DMS53 treated with DMSO at 0.1 percent for 48 hours (cell line): ENCODE results near the gene HIVEP2.

Source experiments
- DNase-seq: peaks from one replicate; lab custom pipeline; 2025; ENCODE audit not compliant: unreplicated experiment; lab: John Stamatoyannopoulos, UW

Gene HIVEP2

DNA sequence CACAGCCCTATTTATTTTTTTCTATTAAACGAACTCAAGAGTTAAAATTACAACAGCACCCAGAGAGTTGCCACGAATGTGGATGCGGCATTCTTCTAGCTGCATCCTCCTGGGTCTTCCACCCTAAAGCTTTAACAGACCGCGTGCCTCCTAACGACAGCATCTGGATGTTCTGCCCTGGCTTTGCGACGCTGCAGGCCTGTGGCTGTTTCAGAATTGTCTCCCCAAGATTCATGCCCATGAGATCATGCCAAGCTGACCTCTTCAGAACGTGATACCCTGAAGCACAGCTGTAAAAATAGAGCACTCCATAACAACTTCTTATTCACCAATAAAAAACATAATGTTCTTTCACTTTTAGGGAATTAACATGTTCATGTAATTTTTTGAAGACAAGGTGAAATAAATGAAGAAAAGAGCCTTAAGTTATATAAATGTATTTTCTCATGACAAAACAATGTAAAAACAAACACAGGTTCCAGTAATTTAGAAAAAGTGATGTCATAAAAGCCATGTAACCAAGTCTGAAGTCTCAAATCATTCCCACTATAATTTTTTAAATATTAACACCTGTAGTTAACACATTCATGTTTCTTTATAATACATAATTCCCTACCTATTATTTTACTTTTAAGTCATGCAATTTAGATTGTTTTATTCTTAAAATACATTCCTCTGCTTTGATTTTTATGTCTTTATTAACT is 26.5 kb downstream of the HIVEP2 start:
- DNase-seq = no peak

DNA sequence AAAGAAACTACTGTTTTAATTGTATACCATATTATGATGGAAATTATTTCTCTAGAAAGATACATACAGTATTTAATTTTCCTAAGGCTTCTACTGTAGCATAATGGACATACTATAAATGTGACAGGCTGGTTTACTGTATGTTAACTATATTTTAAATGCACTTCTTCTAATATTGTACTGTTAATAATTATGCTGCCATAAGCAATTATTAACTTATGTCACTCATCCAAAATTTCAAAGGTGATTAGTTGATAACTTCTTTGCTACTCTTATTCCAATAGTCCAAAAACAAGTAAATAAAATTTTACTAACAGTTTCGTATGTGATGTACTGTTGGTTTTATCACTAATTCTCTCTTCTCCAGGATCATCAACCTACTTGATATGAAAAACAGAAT is 28.1 kb downstream of the HIVEP2 start:
- DNase-seq = no peak

GRCh38 chr6:142914937-142915697 is 29.9 kb downstream of the HIVEP2 start:
- no peak for DNase-seq

DNA sequence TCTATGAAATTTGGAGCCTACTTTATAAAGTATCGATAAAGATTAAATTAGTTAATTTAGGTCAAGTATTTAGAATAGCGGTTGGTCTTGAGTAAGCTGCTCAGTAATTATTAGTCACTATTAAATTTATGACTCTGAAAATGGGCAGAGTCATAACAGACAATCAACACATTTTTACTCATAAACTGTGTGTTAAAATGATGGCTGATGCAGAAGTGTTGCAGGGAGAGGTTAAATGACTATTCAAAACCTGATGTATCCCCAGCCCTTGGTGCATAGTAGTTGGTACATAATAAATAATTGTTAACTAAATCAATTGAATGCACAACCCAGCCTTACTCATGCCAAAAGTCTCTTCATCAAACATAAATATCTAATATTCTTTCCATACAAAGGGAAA is 30.6 kb downstream of the HIVEP2 start:
- no peak for DNase-seq

GRCh38 chr6:142913511-142914047 is 31.4 kb downstream of the HIVEP2 start:
- no peak for DNase-seq

- no peak for DNase-seq
These were observed 31.9 kb downstream of the HIVEP2 start for GRCh38 chr6:142913036-142913510.

GRCh38 chr6:142912125-142912524 is 32.9 kb downstream of the HIVEP2 start:
- no peak for DNase-seq

DNA sequence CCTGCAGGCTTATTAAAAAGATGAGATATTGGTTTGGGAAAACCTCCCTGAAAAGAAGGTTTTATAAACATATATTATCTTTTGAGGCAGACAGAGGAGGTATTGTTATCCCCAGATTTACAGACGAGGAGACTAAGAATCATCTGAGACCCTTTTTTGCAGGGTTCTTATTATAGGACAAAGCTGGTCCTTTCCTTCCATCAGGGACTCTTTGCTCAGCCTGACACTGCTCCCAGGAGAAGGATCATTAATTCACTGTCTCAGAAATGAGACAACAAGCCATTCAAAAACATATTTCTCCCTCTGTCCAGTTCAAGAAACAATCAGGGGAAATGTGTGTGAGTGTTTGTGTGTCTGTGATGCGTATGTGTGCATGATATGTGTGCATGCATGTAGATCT is 33.5 kb downstream of the HIVEP2 start:
- no peak for DNase-seq

GRCh38 chr6:142909686-142910085 is 35.3 kb downstream of the HIVEP2 start:
- DNase-seq = no peak

- no peak for DNase-seq
These were observed 36.7 kb downstream of the HIVEP2 start for GRCh38 chr6:142908235-142908634.

DNA sequence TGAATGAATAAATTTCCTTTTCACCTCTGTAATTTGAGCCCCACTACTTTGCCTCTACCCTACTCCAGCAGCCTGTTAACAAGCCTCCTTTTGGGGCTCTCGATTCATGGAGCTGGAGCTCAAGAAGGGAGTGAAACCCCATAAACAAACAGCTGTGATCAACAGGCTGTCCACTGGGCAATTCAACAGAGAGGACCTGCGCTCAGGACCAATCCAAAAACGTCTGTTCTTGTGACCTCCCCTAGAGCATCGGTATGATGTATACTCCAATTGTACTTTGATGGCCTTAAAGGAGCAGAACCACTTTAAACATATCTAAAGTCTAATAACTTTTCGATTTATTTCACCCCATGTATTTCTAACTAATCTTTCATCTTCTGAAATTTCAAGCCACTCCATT is 37.4 kb downstream of the HIVEP2 start:
- DNase-seq = no peak

DNA sequence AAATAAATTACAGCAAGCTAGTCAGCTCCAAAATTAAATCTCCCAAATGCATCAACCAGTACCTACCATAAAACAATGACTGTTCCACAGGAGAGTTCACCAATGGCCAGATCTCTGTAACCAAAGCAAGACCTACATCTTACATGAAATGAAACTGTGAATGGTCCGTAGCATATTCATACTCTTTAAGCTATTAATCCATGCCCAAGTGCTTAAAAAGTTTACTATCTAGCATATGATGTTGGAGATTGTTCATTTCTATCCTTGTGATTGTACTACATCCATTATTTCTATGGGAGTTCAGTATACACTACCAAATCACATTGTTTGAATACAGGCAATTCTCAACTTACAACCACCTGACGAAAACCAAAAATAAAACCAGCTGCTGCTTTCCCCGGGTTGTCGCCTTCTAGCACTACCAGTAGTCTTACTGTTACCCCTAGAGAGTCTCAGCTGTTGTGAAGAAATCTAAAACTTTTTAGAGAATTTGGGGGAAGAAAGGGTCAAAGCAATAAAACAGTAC is 38.0 kb downstream of the HIVEP2 start:
- DNase-seq = no peak

DNA sequence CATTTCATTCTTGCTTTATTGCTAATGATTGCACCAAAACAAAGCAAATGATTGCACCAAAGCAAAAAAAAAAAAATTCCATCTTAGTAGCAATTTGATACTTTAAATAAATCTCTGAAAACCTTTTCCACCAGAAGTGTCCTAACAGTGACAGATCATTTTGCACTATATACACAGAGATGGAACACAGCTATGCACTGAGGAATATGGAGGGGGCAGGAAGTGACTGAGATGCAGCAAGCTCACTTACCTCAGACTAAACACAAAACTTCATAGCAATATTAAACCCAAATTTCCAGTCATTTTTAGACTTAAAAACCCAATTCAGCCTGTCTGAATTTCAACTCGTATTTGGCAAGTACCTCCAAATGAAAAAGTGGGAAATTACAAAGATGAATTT is 41.2 kb downstream of the HIVEP2 start:
- no peak for DNase-seq

DNA sequence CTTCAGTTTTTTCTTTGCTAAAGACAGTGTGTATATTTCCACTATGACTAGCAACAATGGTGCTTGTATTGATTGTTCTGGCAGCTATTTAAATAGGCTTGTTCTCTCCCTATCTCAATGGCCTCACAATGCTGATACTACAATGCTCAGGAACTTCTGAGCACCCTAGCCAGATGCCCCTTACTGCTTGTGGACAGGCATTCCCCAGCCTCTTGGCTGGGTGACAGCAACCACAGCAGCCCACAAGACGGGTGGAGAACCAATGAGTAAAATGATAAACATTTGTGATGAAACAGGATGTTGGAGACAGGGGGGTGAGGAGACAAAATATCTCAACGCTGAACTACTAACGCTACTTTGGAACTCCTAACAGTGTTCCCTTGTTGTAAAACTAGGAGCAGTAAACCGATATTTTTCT is 42.3 kb downstream of the HIVEP2 start:
- no peak for DNase-seq

DNA sequence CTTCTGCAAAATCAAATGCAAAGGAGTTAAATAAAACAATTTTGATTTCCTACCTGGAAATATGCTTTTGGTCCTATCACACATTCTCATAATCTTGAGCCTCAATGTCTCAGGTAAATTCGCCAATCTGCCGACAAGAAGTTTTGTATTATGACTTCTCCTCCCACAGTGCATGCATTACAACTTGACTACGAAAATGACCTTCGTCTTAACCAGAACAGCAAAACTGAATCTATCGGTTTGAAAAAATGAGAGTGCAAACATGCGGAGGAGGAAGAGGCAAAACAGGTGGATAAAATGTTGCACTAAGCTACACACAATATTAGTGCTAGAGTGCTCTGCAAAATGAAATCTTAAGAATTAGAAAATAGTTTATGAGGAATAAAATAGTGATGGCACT is 43.4 kb downstream of the HIVEP2 start:
- DNase-seq = no peak

- DNase-seq = no peak
These were observed 44.6 kb downstream of the HIVEP2 start for GRCh38 chr6:142900227-142900971.

DNA sequence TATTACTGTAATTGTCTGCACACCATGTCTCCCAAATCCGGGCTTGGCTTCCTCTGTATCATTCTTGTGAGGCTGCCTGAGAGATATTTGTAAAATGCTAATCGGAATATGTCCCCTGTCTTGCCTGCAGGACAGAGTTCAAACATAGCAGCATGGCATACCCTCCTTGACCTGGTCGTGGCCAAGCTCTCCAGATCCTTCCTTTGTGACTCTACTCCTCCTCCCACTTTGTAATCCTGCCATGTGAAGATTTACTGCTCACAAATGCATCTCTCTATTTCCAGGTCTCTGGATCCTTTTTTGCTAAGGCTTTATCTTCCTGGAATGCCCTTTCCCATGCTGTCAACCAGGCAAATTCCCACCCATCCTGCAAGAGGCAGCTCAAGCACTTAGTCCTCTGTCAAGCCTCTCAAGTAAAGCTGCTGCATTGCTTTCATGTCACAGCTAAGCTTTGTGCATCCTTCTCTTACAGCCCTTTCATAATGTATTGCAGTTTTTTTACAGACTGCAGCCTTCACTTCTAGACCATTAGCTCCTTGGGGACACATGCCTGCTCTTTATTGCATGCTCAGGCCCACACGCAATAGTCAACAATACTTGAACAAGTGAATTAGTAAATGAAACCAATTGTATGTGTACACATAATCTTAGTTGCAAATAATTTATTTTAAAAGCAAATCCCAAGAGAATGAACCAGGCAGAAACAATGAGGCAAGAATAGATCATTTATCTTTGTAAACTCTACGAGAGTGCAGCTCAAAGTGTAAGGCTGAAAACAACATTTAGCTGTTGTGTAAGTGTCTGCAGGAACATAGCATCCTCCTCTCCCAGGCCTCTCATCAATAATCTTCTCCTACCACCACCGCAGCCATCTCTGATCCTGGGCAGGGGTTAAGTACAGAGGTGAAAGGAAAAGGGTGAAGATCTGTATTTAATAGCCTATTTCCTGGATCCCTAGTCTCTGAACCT is 45.8 kb downstream of the HIVEP2 start:
- no peak for DNase-seq

GRCh38 chr6:142897659-142898058 is 47.3 kb downstream of the HIVEP2 start:
- no peak for DNase-seq

DNA sequence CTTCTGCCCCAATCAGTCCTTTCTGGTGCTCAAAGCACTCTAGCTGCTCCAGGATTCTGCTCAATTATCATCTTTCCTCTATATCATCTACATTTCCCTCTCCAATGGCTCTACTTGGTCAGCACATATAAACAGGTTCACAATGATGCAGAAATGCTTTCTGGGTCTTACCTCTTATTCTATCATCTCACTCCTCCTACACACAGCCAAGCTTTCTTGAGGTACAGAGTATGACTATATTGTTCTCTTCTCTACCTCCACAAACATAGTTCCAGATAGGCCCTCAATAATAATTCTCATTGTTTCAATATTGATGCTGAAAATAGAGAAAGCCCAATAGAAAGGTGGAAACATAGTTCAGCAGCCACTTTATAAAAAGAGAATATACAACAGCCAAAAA is 48.2 kb downstream of the HIVEP2 start:
- DNase-seq = no peak

DNA sequence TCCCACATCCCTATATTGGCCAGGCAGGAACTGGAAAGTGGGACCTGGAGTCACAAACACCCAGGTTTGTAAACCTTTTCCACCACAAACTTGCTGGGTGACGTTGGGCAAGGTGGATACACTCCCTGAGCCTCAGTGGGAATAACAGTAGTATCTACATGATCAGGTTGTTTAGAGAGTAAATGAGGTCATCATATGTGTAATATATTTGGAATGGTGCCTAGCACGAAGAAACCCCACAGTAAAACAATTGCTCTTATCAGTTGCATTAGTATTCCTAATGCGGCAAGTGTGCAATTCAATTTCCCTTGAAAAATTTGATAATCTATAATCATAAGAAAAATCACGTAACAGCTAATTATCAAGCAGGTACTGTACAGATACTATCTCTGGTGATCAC is 51.9 kb downstream of the HIVEP2 start:
- no peak for DNase-seq
